ENCODE measurements around the gene PPP1R8.

PPP1R8 gene

DNA sequence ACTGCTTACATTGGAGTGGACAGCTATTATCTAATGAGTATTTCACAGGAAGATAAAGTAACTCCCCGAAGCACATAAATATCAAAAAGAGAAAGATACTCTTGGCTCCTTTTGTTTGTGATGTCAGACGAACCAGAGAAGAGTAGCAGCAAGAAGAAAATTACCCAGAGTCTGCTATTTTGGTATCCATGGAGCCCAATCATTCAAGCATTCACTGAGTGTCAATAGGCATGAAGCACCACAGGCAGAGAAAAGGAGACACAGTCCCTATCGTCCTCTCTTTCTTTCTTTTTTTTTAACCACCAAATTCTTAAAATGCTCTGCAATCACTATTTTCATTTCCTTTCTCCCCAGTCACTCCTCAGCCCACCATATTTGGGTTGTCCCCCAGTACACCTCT, 63.9 kb downstream of the PPP1R8 start:
- H3K27ac ChIP-seq (ENCODE audit: low read length), result no peak overlapping the region
- WGBS (ENCODE audit: insufficient coverage, insufficient read length), result 100% methylated on average over 1 of the region's 3 CpGs

More for the DNA sequence above, 63.9 kb downstream of the PPP1R8 start:
- no peaks in the 10 kb centered on the region for H3K4me1 ChIP-seq (ENCODE audit: control insufficient read depth, insufficient read depth, low read length)
- DNase-seq (ENCODE audit: low read depth, low spot score), result no peak
- no peaks in the 10 kb centered on the region for H3K9me3 ChIP-seq (ENCODE audit: control insufficient read depth, insufficient read depth, low read length)
- H3K36me3 ChIP-seq (ENCODE audit: control insufficient read depth, insufficient read depth, low read length), result peaks cover 31% of the 10 kb centered on the region; the same call in 1 of the 2 replicates
- H3K4me3 ChIP-seq (ENCODE audit: low read length), result no peak overlapping the region
- no peaks in the 10 kb centered on the region for H3K27me3 ChIP-seq (ENCODE audit: control insufficient read depth, insufficient read depth, low read length)

All from iPS DF 6.9 (cell line).